ENCODE measurements around the gene ANKRD37.

GRCh38 chr4:185370268-185370949, 26.2 kb upstream of the ANKRD37 start:
- no peak for TF ChIP-seq POLR2A (IDR thresholded peaks at IDR 0.05)
- no peak for TF ChIP-seq CTCF (IDR thresholded peaks at IDR 0.05 in 4 of 5, conservative IDR thresholded peaks at IDR 0.05 in 1 of 5)

All from gastrocnemius medialis (tissue), 4 donors.